Breast epithelium (tissue), 3 donors: Measurements from ENCODE around the gene DOLPP1.

Source experiments
- CTCF ChIP-seq, 3 donors: fragments of 450-650 bp; IDR thresholded peaks; one replicate each; pipeline ENCODE4 v1.5.1; 2016 to 2017; ENCODE audit warnings: antibody characterized with exemption in 3 of 3, mild to moderate bottlenecking in 3 of 3, moderate library complexity in 3 of 3
- POLR2A ChIP-seq: fragments of 450-650 bp; IDR thresholded peaks from one replicate; pipeline ENCODE4 v1.6.1; 2016; ENCODE audit warnings: antibody characterized with exemption, mild to moderate bottlenecking, moderate library complexity

- no peak for TF ChIP-seq CTCF (IDR thresholded peaks at IDR 0.05)
- TF ChIP-seq POLR2A = no peak
Observed at GRCh38 chr9:129064499-129064908, 16.4 kb upstream of the DOLPP1 start.
